ENCODE data around the gene PAX8. TPM values are rescaled to one million over a fixed set of nuclear protein-coding genes. Genes with fewer than 3 reads are reported as not detected.

PAX8 gene
- total RNA-seq, 1 experiment from 2014 or later: 3.4 TPM

GRCh38 chr2:113228351-113228750, 50.4 kb downstream of the PAX8 start:
- ChIA-PET POLR2A (ENCODE audit: unreplicated experiment) (no interaction called here), CTCF (no interaction called here)
- Histone ChIP-seq H3K9ac (ENCODE audit: low read length) (no peak overlapping the region), H3K9me3 (ENCODE audit: low read length) (no peaks in the 10 kb centered on the region), H3K4me3 (ENCODE audit: low read length) (no peak overlapping the region), H3K27me3 (ENCODE audit: low read length) (no peaks in the 10 kb centered on the region), H3K36me3 (ENCODE audit: low read depth, low read length) (no peaks in the 10 kb centered on the region), H2AFZ (ENCODE audit: low read length) (no peak overlapping the region), H3K9me2 (replicated peaks; ENCODE audit: low read length) (peaks cover 3% of the 10 kb centered on the region; the same call in 1 of the 2 replicates), H4K20me1 (ENCODE audit: low read length) (no peaks in the 10 kb centered on the region), H3K4me1 (ENCODE audit: insufficient read depth, low read length) (no peaks in the 10 kb centered on the region), H3F3A (ENCODE audit: low read length, unreplicated experiment) (no peaks in the 10 kb centered on the region), H3K4me2 (ENCODE audit: low read length) (no peak overlapping the region), H3K27ac (ENCODE audit: low read length) (no peak overlapping the region), H3K79me2 (ENCODE audit: low read length) (no peaks in the 10 kb centered on the region)
- TF ChIP-seq CTCF (conservative IDR thresholded peaks at IDR 0.05; ENCODE audit: low read depth, low read length): no peak
- TF ChIP-seq EZH2phosphoT487 (IDR thresholded peaks at IDR 0.05; ENCODE audit: borderline replicate concordance, low read length): no peak
- TF ChIP-seq EZH2 (IDR thresholded peaks at IDR 0.05; ENCODE audit: low read length, unreplicated experiment): no peak
- DNase-seq: no peak
- intact Hi-C loops (cut with micrococcal nuclease): no loop called here
- ATAC-seq: no peak
- no TSS peak for BruUV-seq (replicated peaks)

GRCh38 chr2:113227698-113228097, 51.0 kb downstream of the PAX8 start:
- DNase-seq: no peak
- Histone ChIP-seq H3K27me3 (ENCODE audit: low read length) (no peaks in the 10 kb centered on the region), H3K9ac (ENCODE audit: low read length) (no peak overlapping the region), H3K4me1 (ENCODE audit: insufficient read depth, low read length) (no peaks in the 10 kb centered on the region), H3K4me2 (ENCODE audit: low read length) (no peak overlapping the region), H3K27ac (ENCODE audit: low read length) (no peak overlapping the region), H2AFZ (ENCODE audit: low read length) (no peak overlapping the region), H3K4me3 (ENCODE audit: low read length) (no peak overlapping the region), H3K9me3 (ENCODE audit: low read length) (no peaks in the 10 kb centered on the region), H3K79me2 (ENCODE audit: low read length) (no peaks in the 10 kb centered on the region), H3K36me3 (ENCODE audit: low read depth, low read length) (no peaks in the 10 kb centered on the region), H4K20me1 (ENCODE audit: low read length) (no peaks in the 10 kb centered on the region), H3K9me2 (replicated peaks; ENCODE audit: low read length) (peaks cover 3% of the 10 kb centered on the region; the same call in 1 of the 2 replicates), H3F3A (ENCODE audit: low read length, unreplicated experiment) (no peaks in the 10 kb centered on the region)
- ChIA-PET CTCF (no interaction called here), POLR2A (ENCODE audit: unreplicated experiment) (no interaction called here)
- no peak for ATAC-seq
- intact Hi-C loops (cut with micrococcal nuclease): no loop called here
- no peak for TF ChIP-seq CTCF (conservative IDR thresholded peaks at IDR 0.05; ENCODE audit: low read depth, low read length)
- no peak for TF ChIP-seq EZH2phosphoT487 (IDR thresholded peaks at IDR 0.05; ENCODE audit: borderline replicate concordance, low read length)
- TF ChIP-seq EZH2 (IDR thresholded peaks at IDR 0.05; ENCODE audit: low read length, unreplicated experiment): no peak
- BruUV-seq (replicated peaks): no TSS peak

- H3K9ac ChIP-seq (ENCODE audit: low read length): no peak overlapping the region
- no peak overlapping the region for H3K27ac ChIP-seq (ENCODE audit: low read length)
- BruUV-seq (replicated peaks): no TSS peak
- ChIA-PET CTCF (no interaction called here), POLR2A (ENCODE audit: unreplicated experiment) (no interaction called here)
- no peaks in the 10 kb centered on the region for H3K36me3 ChIP-seq (ENCODE audit: low read depth, low read length)
- H4K20me1 ChIP-seq (ENCODE audit: low read length): no peaks in the 10 kb centered on the region
- no peak overlapping the region for H3K4me3 ChIP-seq (ENCODE audit: low read length)
- H2AFZ ChIP-seq (ENCODE audit: low read length): no peak overlapping the region
- no peaks in the 10 kb centered on the region for H3F3A ChIP-seq (ENCODE audit: low read length, unreplicated experiment)
- H3K4me2 ChIP-seq (ENCODE audit: low read length): no peak overlapping the region
- H3K9me3 ChIP-seq (ENCODE audit: low read length): no peaks in the 10 kb centered on the region
- H3K9me2 ChIP-seq (replicated peaks; ENCODE audit: low read length): peaks cover 3% of the 10 kb centered on the region; the same call in 1 of the 2 replicates
- DNase-seq (no peak), ATAC-seq (no peak)
- intact Hi-C loops (cut with micrococcal nuclease): no loop called here
- no peaks in the 10 kb centered on the region for H3K79me2 ChIP-seq (ENCODE audit: low read length)
- H3K4me1 ChIP-seq (ENCODE audit: insufficient read depth, low read length): no peaks in the 10 kb centered on the region
- TF ChIP-seq EZH2 (IDR thresholded peaks at IDR 0.05; ENCODE audit: low read length, unreplicated experiment) (no peak), CTCF (conservative IDR thresholded peaks at IDR 0.05; ENCODE audit: low read depth, low read length) (no peak), EZH2phosphoT487 (IDR thresholded peaks at IDR 0.05; ENCODE audit: borderline replicate concordance, low read length) (no peak)
- H3K27me3 ChIP-seq (ENCODE audit: low read length): no peaks in the 10 kb centered on the region
These were observed 51.4 kb downstream of the PAX8 start for GRCh38 chr2:113227290-113227689.
